ENCODE measurements around the gene THEM5. TPM values are rescaled to one million over a fixed set of nuclear protein-coding genes. Genes with fewer than 3 reads are reported as not detected.

The THEM5 gene
- total RNA-seq, 1 experiment from 2014 or later, result not detected

GRCh38 chr1:151829352-151830046 is 24.0 kb downstream of the THEM5 start:
- no peak for DNase-seq (ENCODE audit: low read depth)
- in situ Hi-C loops (cut with HindIII; ENCODE audit: low pct_unique_long_range_greater_than_20kb, low sequenced_read_pairs), result no loop called here

GRCh38 chr1:151828921-151829320 is 24.6 kb downstream of the THEM5 start:
- in situ Hi-C loops (cut with HindIII; ENCODE audit: low pct_unique_long_range_greater_than_20kb, low sequenced_read_pairs), result no loop called here
- no peak for DNase-seq (ENCODE audit: low read depth)

- in situ Hi-C loops (cut with HindIII; ENCODE audit: low pct_unique_long_range_greater_than_20kb, low sequenced_read_pairs), result no loop called here
- DNase-seq (ENCODE audit: low read depth), result no peak
Observed at GRCh38 chr1:151827853-151828252, 25.7 kb downstream of the THEM5 start.

- in situ Hi-C loops (cut with HindIII; ENCODE audit: low pct_unique_long_range_greater_than_20kb, low sequenced_read_pairs), result no loop called here
- DNase-seq (ENCODE audit: low read depth), result no peak
Observed at GRCh38 chr1:151825751-151826660, 27.5 kb downstream of the THEM5 start.

GRCh38 chr1:151825204-151825603 is 28.3 kb downstream of the THEM5 start:
- no peak for DNase-seq (ENCODE audit: low read depth)
- in situ Hi-C loops (cut with HindIII; ENCODE audit: low pct_unique_long_range_greater_than_20kb, low sequenced_read_pairs), result no loop called here

GRCh38 chr1:151823175-151823574 is 30.3 kb downstream of the THEM5 start:
- in situ Hi-C loops (cut with HindIII; ENCODE audit: low pct_unique_long_range_greater_than_20kb, low sequenced_read_pairs), result no loop called here
- DNase-seq (ENCODE audit: low read depth), result no peak

GRCh38 chr1:151822404-151822803 is 31.1 kb downstream of the THEM5 start:
- in situ Hi-C loops (cut with HindIII; ENCODE audit: low pct_unique_long_range_greater_than_20kb, low sequenced_read_pairs), result no loop called here
- no peak for DNase-seq (ENCODE audit: low read depth)

- no peak for DNase-seq (ENCODE audit: low read depth)
- in situ Hi-C loops (cut with HindIII; ENCODE audit: low pct_unique_long_range_greater_than_20kb, low sequenced_read_pairs), result no loop called here
Observed at GRCh38 chr1:151820940-151821339, 32.6 kb downstream of the THEM5 start.

GRCh38 chr1:151819976-151820623 is 33.4 kb downstream of the THEM5 start:
- in situ Hi-C loops (cut with HindIII; ENCODE audit: low pct_unique_long_range_greater_than_20kb, low sequenced_read_pairs), result no loop called here
- no peak for DNase-seq (ENCODE audit: low read depth)

- no peak for DNase-seq (ENCODE audit: low read depth)
- in situ Hi-C loops (cut with HindIII; ENCODE audit: low pct_unique_long_range_greater_than_20kb, low sequenced_read_pairs), result no loop called here
Observed at GRCh38 chr1:151819227-151819835, 34.2 kb downstream of the THEM5 start.

GRCh38 chr1:151817353-151817730 is 36.2 kb downstream of the THEM5 start:
- in situ Hi-C loops (cut with HindIII; ENCODE audit: low pct_unique_long_range_greater_than_20kb, low sequenced_read_pairs), result no loop called here
- no peak for DNase-seq (ENCODE audit: low read depth)

- no peak for DNase-seq (ENCODE audit: low read depth)
- in situ Hi-C loops (cut with HindIII; ENCODE audit: low pct_unique_long_range_greater_than_20kb, low sequenced_read_pairs), result no loop called here
Observed at GRCh38 chr1:151816548-151817352, 36.8 kb downstream of the THEM5 start.

- in situ Hi-C loops (cut with HindIII; ENCODE audit: low pct_unique_long_range_greater_than_20kb, low sequenced_read_pairs), result no loop called here
Observed at GRCh38 chr1:151815716-151816327, 37.7 kb downstream of the THEM5 start.

GRCh38 chr1:151814971-151815545 is 38.5 kb downstream of the THEM5 start:
- in situ Hi-C loops (cut with HindIII; ENCODE audit: low pct_unique_long_range_greater_than_20kb, low sequenced_read_pairs), result no loop called here
- no peak for DNase-seq (ENCODE audit: low read depth)

More at GRCh38 chr1:151815716-151816327, 37.7 kb downstream of the THEM5 start:
- DNase-seq (ENCODE audit: low read depth), result no peak

- DNase-seq (ENCODE audit: low read depth), result no peak
- in situ Hi-C loops (cut with HindIII; ENCODE audit: low pct_unique_long_range_greater_than_20kb, low sequenced_read_pairs), result no loop called here
Observed at GRCh38 chr1:151814426-151814825, 39.1 kb downstream of the THEM5 start.

GRCh38 chr1:151813271-151813977 is 40.1 kb downstream of the THEM5 start:
- in situ Hi-C loops (cut with HindIII; ENCODE audit: low pct_unique_long_range_greater_than_20kb, low sequenced_read_pairs), result no loop called here
- DNase-seq (ENCODE audit: low read depth), result no peak

- in situ Hi-C loops (cut with HindIII; ENCODE audit: low pct_unique_long_range_greater_than_20kb, low sequenced_read_pairs), result no loop called here
- no peak for DNase-seq (ENCODE audit: low read depth)
Observed at GRCh38 chr1:151811181-151811580, 42.3 kb downstream of the THEM5 start.
